Measurements from ENCODE around the gene RAB7B. TPM values are rescaled to one million over a fixed set of nuclear protein-coding genes. Genes with fewer than 3 reads are reported as not detected.
A peak's percentile ranks its signal among the peaks of the same experiment; 100 is the strongest.

Gene RAB7B
- total and polyA plus RNA-seq, 9 of the 15 experiments (the other 6 are each of a cell fraction or from before 2014, with no cell fraction given), result 0.03 to 0.29 (median 0.07) TPM; not detected in 4

- no TSS peak for BruUV-seq (replicated peaks)
- Histone ChIP-seq H3K36me3 (ENCODE audit: control insufficient read depth, insufficient read depth, low read length) (no peaks in the 10 kb centered on the region), H3K4me2 (ENCODE audit: insufficient read depth, low read length) (no peak overlapping the region), H4K20me1 (replicated peaks; ENCODE audit: control insufficient read depth, insufficient read depth, low read length) (no peaks in the 10 kb centered on the region; the same call in 1 of the 2 replicates), H3K79me2 (ENCODE audit: control insufficient read depth, insufficient read depth, low read length) (no peaks in the 10 kb centered on the region), H3K4me3 (no peak overlapping the region), H3K27ac (ENCODE audit: extremely low read depth, low read depth, low read length) (peak overlapping the region; percentile 6; the same call in 1 of the 3 replicates), H3K4me1 (replicated peaks in 1 of 2; ENCODE audit: control insufficient read depth in 2 of 2, insufficient read depth in 2 of 2, low read length in 2 of 2) (peaks cover 8 to 16% of the 10 kb centered on the region in 2 experiments), H3K9me1 (ENCODE audit: control insufficient read depth, insufficient read depth, low read length) (no peaks in the 10 kb centered on the region), H3K9ac (ENCODE audit: insufficient read depth in 1 of 2, low read depth in 2 of 2, low read length in 2 of 2) (no peak overlapping the region), H3K9me3 (replicated peaks; ENCODE audit: control insufficient read depth, insufficient read depth, low read depth, low read length) (no peaks in the 10 kb centered on the region), H3K27me3 (ENCODE audit: control insufficient read depth in 2 of 2, insufficient read depth in 2 of 2, low read length in 2 of 2) (peaks cover 5 to 55% of the 10 kb centered on the region in 2 experiments; a peak in 3 of 5 replicates), H2AFZ (ENCODE audit: low read depth, low read length) (no peak overlapping the region)
- ChIA-PET CTCF (ENCODE audit: low intra/inter-chr PET ratio) (no interaction called here), POLR2A (interaction anchor here (0.7 kb wide), 1 partner anchor 18 kb away, joined by 4 read pairs; no protein-coding TSS in a partner anchor)
- DNase-seq (ENCODE audit: extremely low read depth in 1 of 4, low spot score in 3 of 4) (peak in 1 of 4 experiments; percentile 49), FAIRE-seq (no peak), ATAC-seq (no peak)
- TF ChIP-seq C11orf30 (IDR thresholded peaks at IDR 0.05; ENCODE audit: low read depth), result peak; percentile 71; the same call in 1 of the 2 replicates
- TF ChIP-seq ZNF146 (CRISPR knock-in tag; IDR thresholded peaks at IDR 0.05; ENCODE audit: unreplicated experiment), result no peak
- TF ChIP-seq THAP12 (CRISPR knock-in tag; IDR thresholded peaks at IDR 0.05), result 0 out of 2 replicates have a peak, but pooled peaks have one; percentile 5
- peak; percentile 77 for TF ChIP-seq ZNF316 (IDR thresholded peaks at IDR 0.05)
- no peak for TF ChIP-seq TBL1XR1 (IDR thresholded peaks at IDR 0.05; ENCODE audit: low read length in 2 of 2)
- peak; percentile 63 for TF ChIP-seq MAFK (IDR thresholded peaks at IDR 0.05; ENCODE audit: low read length)
- TF ChIP-seq MAFF (IDR thresholded peaks at IDR 0.05; ENCODE audit: low read length), result peak; percentile 44; the same call in 1 of the 2 replicates
- peak; percentile 57; the same call in 1 of the 2 replicates for TF ChIP-seq ZNF512 (tag; IDR thresholded peaks at IDR 0.05)
- intact Hi-C loops (cut with micrococcal nuclease), result no loop called here
- 8% methylated on average over 8 of the region's 8 CpGs for WGBS (ENCODE audit: insufficient coverage, low coverage, missing lambda C conversion rate)
- in situ Hi-C loops (cut with MboI), result no loop called here
Measured at GRCh38 chr1:206000641-206001339, 2.4 kb downstream of the RAB7B start.
